HG03457 (cell line): ENCODE data around the gene CHRNE.

Experiments used
- ATAC-seq: cut with Tn5 transposase; IDR thresholded peaks from one replicate; pipeline ENCODE4 v1.9.1; 2021; ENCODE audit warnings: moderate number of reproducible peaks; ENCODE audit not compliant: unreplicated experiment

CHRNE gene

DNA sequence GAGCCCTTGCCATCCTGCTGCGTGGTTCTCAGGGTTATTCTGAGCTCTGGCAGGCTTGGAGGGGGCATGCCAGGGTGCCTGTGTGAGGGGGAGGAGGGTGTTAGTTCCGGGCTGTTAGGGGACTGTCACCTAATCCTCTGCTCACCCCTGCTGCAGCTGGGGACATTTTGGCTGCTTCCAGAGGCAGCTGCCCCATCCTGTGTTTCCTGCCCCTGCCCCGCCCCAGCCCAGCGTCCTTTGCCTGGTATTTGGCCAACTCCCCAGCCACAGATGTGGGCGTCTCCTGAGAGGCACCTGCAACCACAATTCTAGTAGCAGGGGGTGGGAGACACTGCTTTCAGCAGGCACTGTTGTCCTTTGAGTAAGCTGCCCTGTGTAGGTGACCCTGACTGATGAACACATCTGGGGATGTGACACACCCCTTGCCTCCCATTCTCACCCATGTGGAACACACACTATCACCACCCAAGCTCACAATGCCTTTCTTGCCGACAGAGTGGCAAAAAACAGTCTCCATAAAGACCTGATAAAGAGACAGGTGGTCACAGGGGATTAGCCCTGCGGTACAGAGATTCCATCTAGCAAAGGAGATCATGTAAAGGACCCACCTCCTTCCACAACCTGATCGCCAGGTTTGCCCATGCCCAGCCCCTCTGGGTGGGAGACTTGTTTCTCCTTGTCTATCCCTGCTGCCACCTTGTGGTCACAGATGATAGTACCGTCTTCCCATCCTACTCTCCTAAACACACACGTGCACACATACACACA lies at the start of gene CHRNE:
Gene CHRNE (minus strand): TSS at position 48 of the 768 bp plus-strand sequence. CDS start 35 bp downstream, at position 13.
- ATAC-seq = no peak

DNA sequence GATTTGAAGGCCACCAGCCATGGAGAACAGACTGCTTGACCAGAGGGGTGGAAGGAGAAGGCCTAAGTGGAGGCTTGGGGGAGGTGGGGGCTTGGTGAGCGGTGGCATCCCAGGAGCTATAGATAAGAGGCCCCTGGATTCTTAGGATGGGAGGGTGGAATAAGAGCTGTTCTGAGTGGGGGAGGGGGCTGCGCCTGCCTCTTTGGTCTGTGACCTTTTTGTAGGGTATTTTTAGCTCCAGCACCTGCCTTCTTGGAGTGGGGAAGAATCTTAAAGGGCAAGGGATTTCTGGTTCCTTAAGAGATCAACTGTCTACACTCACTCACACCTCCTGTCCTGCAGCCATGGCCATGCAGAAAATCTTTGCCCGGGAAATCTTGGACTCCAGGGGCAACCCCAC lies 48.6 kb upstream of the CHRNE start:
- no peak for ATAC-seq

DNA sequence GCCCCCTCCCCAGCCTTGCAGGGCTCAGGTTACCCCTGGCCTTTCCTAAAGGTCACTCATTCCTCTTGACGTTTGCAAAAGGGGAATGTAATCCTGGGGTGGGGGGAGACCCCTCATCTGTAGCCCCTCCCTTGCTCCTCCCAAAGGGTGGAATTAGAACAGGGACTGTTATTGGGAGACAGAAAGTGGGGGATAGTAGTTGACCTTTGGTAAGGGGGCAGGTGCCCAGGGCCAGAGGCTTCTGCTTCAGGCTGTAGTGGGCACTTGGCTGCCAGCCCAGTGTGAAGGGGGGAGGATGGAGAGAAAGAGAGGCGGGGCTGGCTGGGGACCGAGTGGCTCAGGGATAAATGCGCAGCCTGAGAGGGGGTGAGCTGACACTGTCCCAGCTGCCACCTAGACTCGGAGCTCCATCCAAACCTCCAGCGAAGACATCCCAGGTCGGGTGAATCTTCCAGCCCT lies 47.9 kb upstream of the CHRNE start, which contains the start of gene ENO3:
Gene ENO3 (plus strand): TSS at position 374 of the 459 bp plus-strand sequence. CDS start 711 bp downstream, outside the sequence.
- no peak for ATAC-seq

DNA sequence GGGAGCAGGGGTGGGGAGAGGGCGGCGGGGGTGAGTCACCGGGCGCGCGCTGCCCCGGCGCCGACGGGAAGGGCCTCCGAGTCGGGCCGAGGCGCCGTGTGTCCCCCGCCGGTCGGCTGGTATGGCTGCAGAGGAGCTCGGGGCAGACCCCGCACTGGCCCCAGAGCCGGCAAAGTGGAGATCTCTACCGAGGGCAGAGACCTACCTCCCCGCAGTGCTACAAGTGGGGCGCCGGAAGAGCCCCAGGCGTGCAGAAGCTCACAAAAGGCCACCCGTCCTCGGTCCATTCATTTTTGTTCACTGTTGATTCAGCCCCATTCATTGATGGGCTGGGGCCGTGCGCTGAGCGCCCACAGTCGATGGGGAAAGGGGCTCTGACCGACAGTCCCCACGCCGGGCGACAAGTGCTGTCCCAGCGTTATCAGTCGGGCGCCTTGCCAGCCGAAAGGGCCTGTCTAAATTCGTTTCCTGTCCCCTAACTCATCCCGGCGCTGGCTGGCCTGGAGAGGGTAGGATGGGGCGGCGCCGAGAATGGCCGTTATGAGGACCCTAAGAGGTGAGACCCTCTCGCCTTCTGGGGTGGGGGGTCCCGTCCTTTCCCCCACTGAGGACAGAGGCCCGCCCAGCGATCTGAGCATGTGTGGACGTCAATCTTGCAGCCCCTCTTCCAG lies 47.3 kb upstream of the CHRNE start:
- no peak for ATAC-seq

DNA sequence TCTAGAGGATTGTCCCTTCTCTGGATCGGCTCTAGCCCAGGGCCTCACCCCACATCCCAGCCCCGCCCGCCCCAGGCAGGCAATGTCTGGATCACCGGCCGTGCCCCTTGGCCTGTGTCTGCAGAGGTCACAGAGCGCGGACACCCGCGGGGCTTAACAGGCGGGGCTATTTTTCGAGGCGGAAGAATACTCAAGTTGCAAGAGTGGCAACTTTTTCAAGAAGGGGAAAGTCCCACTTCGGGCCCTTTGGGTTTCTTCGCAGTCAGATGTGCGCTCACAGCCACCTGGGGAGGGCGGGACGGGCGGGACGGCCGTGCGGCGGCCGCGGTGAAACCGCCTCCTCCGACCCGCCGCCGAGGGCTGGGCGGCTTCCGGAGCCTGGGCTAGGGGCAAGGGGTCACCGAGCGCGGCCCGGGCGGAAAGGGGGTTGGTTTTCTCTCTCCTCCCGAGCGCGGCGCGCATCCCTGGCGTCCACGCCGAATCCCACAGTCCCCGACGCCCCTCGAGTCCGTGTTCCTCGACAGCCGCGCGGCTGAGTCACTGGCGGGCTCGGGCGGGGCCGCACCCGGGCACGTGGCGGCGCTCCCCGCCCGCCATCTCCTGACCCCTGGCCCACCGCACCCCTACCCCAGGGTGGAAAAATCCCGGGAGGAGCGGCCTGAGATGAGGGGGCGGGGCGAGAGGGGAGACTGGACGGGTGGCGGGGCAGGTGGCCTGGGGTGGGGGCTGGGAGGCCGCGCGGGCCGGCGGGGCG lies 46.6 kb upstream of the CHRNE start:
- ATAC-seq = no peak

DNA sequence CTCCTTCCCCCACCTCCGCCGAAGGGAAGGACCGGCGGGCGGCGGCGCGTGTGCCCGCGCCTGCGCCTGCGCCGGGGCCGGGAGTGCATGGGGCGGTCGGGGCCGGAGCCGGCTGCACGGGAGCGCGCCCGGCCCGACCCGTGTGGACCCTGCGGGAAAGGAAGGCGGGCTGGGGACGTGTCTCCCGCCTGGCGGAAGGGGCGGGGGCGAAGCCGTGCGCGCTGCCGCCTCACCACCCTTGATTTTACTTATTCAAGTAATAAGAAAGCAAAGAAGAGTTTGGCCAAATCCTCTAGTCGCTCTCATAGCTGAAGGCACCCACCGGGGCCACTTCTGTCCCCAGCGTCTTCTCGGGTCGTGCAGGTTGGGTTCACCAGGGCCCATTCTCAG lies 46.0 kb upstream of the CHRNE start:
- ATAC-seq = no peak

DNA sequence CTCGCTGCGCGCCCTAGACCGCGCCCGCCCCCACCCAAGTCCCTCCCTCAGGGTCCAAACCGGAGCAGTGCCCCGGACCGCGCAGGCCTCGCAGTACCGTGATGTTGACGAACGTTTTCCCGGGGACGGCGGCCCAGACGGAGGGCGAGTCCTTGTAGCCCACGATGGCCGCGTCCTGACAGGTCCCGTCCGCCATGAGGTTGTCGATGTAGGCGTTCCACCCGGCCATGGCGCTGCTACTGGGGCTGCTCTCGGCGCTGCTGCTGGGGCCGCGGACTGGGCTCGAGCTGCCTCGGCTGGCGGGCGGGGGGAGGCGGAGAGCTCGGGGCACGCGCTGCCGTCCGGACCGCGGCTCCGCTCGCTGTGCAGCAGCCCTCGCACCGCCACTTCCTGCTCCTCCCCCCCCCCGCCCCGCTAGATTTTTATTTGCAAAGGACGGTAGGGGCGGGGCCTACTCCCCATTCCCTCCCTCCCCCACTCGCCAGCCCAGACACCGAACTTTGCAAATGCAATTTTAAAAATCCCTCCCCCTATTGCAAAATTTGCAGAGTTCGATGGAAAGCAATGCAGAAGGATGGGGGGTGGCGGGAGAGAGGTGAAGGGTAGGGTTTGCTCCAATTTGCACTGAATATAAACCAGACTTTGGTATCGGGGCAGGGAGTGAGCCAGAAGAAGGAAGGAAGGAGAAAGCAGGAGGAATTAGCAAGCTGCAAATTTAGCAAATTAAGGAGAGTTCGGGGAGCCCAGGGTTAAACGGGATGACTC lies 45.5 kb upstream of the CHRNE start, which contains the start of gene PFN1:
Gene PFN1 (minus strand): TSS at position 365 of the 765 bp plus-strand sequence. CDS start 136 bp downstream, at position 229.
- ATAC-seq = no peak

DNA sequence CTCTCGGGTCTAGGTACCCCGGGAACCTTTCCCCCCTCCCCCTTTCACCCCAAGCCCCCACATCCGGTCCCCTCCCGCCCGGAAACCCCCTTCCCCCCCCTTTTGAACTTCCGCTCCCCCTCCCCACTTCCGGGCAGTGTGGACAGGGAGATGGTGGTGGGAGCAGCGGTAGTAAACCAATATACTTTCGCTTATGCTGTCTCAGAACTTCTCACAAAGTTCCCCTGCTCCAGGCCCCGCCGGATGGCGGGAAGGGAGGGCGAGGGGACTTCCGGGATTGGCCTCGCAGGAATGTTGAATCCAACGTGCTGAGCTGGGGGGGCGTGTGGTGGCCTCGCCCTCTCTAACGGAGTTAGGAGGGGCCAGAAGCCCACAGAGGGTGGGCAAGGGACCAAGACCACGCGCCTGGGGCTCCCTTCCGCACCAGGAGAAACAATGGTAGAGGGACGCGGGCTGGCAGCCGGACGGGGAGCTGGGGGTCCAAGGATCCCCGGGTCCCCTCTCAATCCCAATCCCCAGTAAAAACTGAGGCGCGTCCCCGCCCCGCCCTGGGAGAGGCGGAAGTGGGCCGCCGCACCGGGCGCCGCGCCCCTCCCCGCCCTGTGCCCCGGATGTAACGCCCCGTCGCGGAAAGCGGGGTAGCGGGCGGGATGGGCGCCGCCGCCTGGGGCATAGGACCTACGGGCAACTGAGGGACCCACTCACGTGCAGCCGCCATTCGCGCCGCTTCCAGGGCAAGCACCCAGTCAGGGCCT lies 44.7 kb upstream of the CHRNE start:
- ATAC-seq = no peak

DNA sequence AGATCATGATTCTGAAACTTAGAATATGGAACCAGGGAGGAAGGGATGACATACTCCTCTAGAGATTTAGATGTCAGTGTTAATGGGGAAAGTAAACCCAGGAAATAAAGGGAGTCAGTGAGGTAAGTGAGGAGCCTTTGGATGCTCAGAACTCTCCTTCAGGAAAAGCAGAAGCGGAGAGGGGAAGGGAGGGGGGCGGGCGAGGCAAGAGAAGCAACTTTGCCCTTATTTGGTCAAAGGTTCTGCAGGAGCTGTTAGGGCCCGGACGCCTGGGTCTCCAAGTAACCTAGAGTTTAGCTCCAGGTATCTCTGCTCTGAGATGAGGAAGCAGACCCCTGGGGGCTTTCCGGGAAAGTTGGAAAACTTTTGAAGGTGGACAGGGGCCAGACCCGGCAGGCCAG lies 44.1 kb upstream of the CHRNE start:
- ATAC-seq = no peak

DNA sequence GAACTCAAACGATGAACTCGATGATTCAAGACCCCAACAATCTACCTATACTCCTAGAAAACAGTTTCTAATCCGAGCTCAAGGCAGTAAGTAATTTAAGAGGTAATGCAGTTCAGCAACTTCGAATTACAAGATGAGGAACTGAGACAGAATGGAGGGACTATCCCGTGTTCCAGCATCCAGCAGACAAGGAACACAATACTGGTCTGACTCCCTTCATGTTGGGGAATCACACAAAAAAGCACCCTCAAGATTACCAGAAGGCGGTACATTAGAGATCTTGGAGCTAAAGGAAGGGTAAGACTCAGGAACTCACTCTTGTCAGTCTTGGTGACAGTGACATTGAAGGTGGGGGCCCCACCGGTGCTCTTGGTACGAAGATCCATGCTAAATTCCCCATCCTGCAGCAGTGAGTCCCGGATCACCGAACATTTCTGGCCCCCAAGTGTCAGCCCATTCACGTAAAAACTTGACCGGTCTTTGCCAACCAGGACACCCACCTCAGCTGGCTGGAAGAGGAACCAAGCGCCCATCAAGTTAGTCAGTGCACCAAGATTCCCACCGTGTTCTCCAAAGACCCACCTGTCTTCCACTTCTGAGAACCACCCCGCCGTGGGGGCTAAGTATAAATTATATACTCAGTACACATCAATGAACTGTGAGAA lies 43.5 kb upstream of the CHRNE start:
- ATAC-seq = no peak

DNA sequence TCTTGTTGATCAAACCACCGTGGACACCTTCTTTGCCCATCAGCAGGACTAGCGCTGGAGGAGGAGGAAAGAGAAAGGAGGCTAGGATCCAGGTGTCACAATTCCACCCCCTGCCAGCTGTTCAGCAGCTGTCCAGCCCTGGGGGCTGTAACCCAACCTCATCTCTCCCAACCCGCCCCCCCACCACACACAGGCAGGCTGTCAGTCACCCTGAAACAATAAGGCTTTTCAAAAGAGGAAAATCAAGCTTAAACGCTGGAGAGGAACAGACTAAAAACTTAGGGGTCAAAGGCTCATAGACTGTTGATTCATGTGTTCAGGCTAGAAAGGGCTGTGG lies 43.0 kb upstream of the CHRNE start:
- no peak for ATAC-seq

DNA sequence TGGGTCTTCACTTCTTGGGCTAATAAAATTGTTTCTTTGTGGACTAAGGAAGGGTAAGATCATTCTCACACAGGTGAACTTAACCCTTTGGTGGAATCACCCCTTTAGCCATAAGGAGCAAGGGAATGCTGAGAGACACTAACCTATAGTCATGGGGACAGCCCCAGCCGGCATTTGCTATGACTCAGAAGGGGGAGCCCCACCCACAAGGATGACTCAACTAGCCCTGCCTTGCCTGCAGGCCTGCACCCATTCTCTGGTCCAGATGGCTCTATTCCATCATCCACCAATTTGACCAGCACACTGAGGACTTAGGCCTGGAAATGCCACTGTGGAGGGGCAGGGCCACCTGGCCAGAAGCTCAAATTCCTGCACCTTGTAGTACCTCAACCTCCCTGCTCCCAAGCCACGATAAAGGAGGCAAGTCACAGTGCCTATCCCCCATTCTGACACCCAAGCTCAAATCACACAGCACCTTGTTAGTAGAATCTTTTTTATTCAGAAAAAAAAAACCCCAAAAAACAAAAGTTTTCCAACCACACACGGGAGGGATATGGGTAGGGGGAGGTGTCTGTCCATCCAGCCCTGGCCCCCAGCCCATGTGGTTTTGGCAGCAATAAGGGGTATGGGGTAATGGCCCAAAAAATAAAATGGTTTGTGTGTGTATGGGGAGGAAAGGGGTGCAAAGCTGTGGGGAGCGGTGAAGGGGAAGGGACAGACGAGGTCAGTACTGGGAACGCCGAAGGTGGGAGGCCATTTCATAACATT lies 42.5 kb upstream of the CHRNE start:
- no peak for ATAC-seq

DNA sequence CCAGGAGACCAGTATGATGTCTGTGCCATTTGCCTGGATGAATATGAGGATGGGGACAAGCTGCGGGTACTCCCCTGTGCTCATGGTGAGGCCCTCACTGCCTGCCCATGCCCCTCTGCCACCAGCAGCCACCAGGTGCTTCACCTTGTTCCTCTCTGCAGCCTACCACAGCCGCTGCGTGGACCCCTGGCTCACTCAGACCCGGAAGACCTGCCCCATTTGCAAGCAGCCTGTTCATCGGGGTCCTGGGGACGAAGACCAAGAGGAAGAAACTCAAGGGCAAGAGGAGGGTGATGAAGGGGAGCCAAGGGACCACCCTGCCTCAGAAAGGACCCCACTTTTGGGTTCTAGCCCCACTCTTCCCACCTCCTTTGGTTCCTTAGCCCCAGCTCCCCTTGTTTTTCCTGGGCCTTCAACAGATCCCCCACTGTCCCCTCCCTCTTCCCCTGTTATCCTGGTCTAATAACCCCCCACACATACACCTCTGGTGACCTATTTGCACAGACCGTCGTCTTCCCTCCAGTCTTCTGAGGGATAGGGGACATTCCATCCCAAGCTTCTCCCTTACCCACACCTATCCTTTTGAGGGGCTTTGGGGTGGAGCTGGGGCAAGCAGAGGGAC lies 41.8 kb upstream of the CHRNE start:
- ATAC-seq = no peak

DNA sequence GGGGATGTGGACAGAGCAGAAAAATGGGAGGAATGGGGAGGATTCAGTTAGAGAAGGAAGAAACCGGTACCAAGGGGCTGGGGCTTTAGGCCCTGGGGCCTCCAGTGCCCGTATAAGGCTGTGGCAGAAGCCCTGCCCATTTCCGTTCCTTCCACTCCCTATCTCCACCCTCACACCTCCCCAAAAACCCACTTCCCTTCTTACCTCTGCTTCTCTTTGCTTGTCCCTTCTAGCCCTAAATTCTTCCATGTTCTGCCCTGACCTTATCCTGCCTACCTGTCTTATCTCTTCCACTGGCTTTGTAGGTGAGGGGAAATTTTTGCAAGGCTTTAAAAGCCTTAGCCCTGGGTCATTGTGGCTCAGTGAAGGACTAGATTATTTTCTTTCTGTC lies 41.3 kb upstream of the CHRNE start:
- ATAC-seq = no peak

DNA sequence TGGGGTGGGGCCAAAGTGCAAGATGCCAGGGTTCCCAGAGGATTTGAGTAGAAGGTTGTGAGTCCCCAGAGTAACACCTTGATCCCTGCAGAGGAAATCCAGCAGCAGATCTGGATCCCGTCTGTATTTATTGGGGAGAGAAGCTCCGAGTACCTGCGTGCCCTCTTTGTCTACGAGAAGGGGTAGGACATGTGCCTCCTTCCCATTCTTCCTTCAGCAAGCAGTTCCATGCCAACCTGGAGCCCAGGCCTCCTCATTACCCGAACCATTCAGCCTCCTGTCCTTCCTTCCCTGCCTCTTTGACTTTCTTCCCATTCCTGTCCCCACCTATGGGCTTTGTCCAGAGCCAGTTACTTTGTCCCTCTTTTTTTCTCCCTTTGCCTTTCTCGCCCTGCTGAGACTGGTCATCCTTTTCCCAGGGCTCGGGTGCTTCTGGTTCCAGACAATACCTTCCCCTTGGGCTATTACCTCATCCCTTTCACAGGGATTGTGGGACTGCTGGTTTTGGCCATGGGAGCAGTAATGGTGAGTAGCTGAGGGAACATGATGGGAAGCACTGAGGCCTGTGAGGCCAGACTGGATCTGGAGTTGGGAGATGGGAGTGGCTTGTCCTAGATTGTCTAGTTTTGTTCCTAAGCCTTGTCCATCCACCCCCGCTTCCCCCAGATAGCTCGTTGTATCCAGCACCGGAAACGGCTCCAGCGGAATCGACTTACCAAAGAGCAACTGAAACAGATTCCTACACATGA lies 40.0 kb upstream of the CHRNE start:
- no peak for ATAC-seq

DNA sequence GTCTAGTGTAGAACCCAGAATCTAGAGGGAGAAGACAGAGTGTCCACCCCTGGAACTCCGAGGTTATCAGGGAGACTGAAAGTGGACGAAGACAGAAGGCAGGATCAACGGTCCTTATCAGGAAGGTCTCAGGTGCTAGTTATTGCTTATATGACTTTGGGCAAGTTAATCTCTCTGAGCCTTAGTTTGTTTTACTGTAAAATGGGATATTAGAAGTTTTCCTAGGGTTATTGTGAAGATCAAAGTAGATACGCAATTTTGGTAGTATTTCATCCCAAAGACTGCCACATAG lies 38.4 kb upstream of the CHRNE start:
- no peak for ATAC-seq

DNA sequence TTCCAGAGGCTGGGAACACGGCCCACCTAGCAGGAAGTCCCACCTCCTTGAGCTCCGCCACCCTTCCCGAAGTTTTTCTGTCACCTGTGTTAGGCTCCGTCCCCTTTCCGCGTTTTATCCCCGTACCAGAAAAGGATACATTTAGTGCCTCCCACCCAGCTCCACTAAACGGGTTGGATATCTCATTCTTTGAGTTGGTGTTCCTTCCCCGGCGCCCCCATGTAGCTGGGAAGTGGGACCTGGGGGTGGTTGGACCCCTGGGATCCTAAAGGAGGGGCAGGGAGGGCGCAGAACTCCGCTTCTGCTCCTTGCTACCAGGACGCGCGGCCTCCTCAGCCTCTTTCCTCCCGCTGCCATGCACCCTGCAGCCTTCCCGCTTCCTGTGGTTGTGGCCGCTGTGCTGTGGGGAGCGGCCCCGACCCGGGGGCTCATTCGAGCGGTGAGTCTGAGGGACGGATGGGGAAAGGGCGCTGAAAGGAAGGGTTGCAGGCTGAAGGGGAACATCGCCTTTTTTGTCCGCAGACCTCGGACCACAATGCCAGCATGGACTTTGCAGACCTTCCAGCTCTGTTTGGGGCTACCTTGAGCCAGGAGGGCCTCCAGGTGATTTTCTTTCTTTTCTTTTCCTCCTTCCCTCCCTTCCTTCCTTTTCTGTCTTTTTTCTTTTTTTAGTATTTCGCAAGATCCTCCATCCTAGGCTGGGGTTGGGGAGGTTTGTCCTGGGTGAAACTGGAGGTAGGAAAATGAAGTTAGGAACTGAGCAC lies 37.8 kb upstream of the CHRNE start:
- peak; percentile 7 for ATAC-seq
